H9 (cell line): Measurements from ENCODE around the gene NDUFB10. TPM values are rescaled to one million over a fixed set of nuclear protein-coding genes. Genes with fewer than 3 reads are reported as not detected.

ENCODE experiments used
- DNase-seq: peaks from one replicate; pipeline ENCODE4 v3.0.0-alpha.2; 2017
- H2AFZ ChIP-seq: one replicate; pipeline ENCODE4 v1.6.1; 2013; ENCODE audit warnings: mild to moderate bottlenecking, low read length, control low read depth, moderate library complexity
- H2AK5ac ChIP-seq: 2 replicates; pipeline ENCODE4 v1.6.1; 2013; ENCODE audit warnings: low read length, control low read depth, mixed read lengths; ENCODE audit not compliant: insufficient read length
- H2BK120ac ChIP-seq: one replicate; pipeline ENCODE4 v1.6.1; 2013; ENCODE audit warnings: low read depth, mild to moderate bottlenecking, low read length, control low read depth, inconsistent platforms; ENCODE audit not compliant: poor library complexity, severe bottlenecking
- H2BK12ac ChIP-seq: 2 replicates; pipeline ENCODE4 v1.6.1; 2013; ENCODE audit warnings: low read length, control low read depth, mixed read lengths, low read depth; ENCODE audit not compliant: insufficient read length
- H2BK15ac ChIP-seq: 2 replicates; pipeline ENCODE4 v1.6.1; 2013; ENCODE audit warnings: low read depth, low read length, control low read depth
- H2BK20ac ChIP-seq: one replicate; pipeline ENCODE4 v1.6.1; 2013; ENCODE audit warnings: low read depth, mild to moderate bottlenecking, low read length, control low read depth, inconsistent platforms; ENCODE audit not compliant: poor library complexity, severe bottlenecking
- H2BK5ac ChIP-seq: 2 replicates; pipeline ENCODE4 v1.6.1; 2013; ENCODE audit warnings: low read length, control low read depth, mixed read lengths; ENCODE audit not compliant: insufficient read length
- H3K14ac ChIP-seq: 2 replicates; pipeline ENCODE4 v1.6.1; 2013; ENCODE audit warnings: low read length, control low read depth; ENCODE audit not compliant: insufficient read depth
- H3K18ac ChIP-seq: 2 replicates; pipeline ENCODE4 v1.6.1; 2013; ENCODE audit warnings: low read depth, mild to moderate bottlenecking, mixed read lengths, low read length, control low read depth; ENCODE audit not compliant: insufficient read length
- H3K23ac ChIP-seq: 2 replicates; pipeline ENCODE4 v1.6.1; 2013; ENCODE audit warnings: low read length, control low read depth, mixed read lengths, low read depth; ENCODE audit not compliant: insufficient read length
- H3K23me2 ChIP-seq: 2 replicates; pipeline ENCODE4 v1.6.1; 2013; ENCODE audit warnings: low read depth, mild to moderate bottlenecking, mixed read lengths, low read length, control low read depth; ENCODE audit not compliant: insufficient read length, poor library complexity, severe bottlenecking
- H3K27ac ChIP-seq: 2 replicates; pipeline ENCODE4 v1.5.1; 2013; ENCODE audit warnings: low read length, control low read depth, mixed read lengths, low read depth; ENCODE audit not compliant: insufficient read length
- H3K27me3 ChIP-seq: 2 replicates; pipeline ENCODE4 v1.6.1; 2013; ENCODE audit warnings: low read length, control low read depth, inconsistent platforms; ENCODE audit not compliant: insufficient read depth
- H3K4ac ChIP-seq: 2 replicates; pipeline ENCODE4 v1.6.1; 2013; ENCODE audit warnings: low read depth, mild to moderate bottlenecking, control low read depth, inconsistent platforms, low read length, moderate library complexity
- H3K4me1 ChIP-seq: 2 replicates; pipeline ENCODE4 v1.6.1; 2013; ENCODE audit warnings: low read length, control low read depth, inconsistent platforms; ENCODE audit not compliant: insufficient read depth
- H3K4me2 ChIP-seq: 2 replicates; pipeline ENCODE4 v1.6.1; 2013; ENCODE audit warnings: low read length, control low read depth, mixed read lengths; ENCODE audit not compliant: insufficient read length, insufficient read depth
- H3K56ac ChIP-seq: 2 replicates; pipeline ENCODE4 v1.6.1; 2013; ENCODE audit warnings: low read depth, mild to moderate bottlenecking, mixed read lengths, low read length, control low read depth; ENCODE audit not compliant: insufficient read length
- H3K79me1 ChIP-seq: 2 replicates; pipeline ENCODE4 v1.6.1; 2013; ENCODE audit warnings: low read depth, mild to moderate bottlenecking, moderate library complexity, low read length, control low read depth, inconsistent platforms; ENCODE audit not compliant: insufficient read depth, poor library complexity, severe bottlenecking
- H3K79me2 ChIP-seq: 2 replicates; pipeline ENCODE4 v1.6.1; 2013; ENCODE audit warnings: low read length, control low read depth, inconsistent platforms; ENCODE audit not compliant: insufficient read depth
- H3K9ac ChIP-seq: 2 replicates; pipeline ENCODE4 v1.6.1; 2013; ENCODE audit warnings: low read length, control low read depth, mixed read lengths; ENCODE audit not compliant: insufficient read length; ENCODE audit errors: extremely low read depth
- H3K9me3 ChIP-seq: one replicate; pipeline ENCODE4 v1.6.1; 2013; ENCODE audit warnings: low read depth, low read length, inconsistent platforms; ENCODE audit not compliant: control insufficient read depth
- H3T11ph ChIP-seq: one replicate; pipeline ENCODE4 v1.6.1; 2013; ENCODE audit warnings: mild to moderate bottlenecking, low read length, control low read depth, inconsistent platforms
- H4K20me1 ChIP-seq: one replicate; pipeline ENCODE4 v1.6.1; 2013; ENCODE audit not compliant: control insufficient read depth, insufficient read length, insufficient read depth
- H4K5ac ChIP-seq: 2 replicates; pipeline ENCODE4 v1.6.1; 2013; ENCODE audit warnings: low read depth, mild to moderate bottlenecking, mixed read lengths, low read length, control low read depth; ENCODE audit not compliant: insufficient read length
- H4K8ac ChIP-seq: replicated peaks from 2 replicates; pipeline ENCODE4 v1.6.1; 2013; ENCODE audit warnings: low read length, control low read depth, mixed read lengths, low read depth; ENCODE audit not compliant: insufficient read length
- H4K91ac ChIP-seq: 2 replicates; pipeline ENCODE4 v1.6.1; 2013; ENCODE audit warnings: low read depth, mild to moderate bottlenecking, moderate library complexity, mixed read lengths, low read length, control low read depth; ENCODE audit not compliant: insufficient read length
- H3K27ac Mint-ChIP-seq, 3 experiments: 2 replicates in 2 of 3; 3 replicates in 1 of 3; pipeline ENCODE4 v1.8.0; 2020 to 2021; ENCODE audit warnings: mixed read lengths in 3 of 3, mild to moderate bottlenecking in 1 of 3, moderate library complexity in 1 of 3
- H3K27me3 Mint-ChIP-seq: 2 replicates; pipeline ENCODE4 v1.8.0; 2021; ENCODE audit warnings: low read depth, mild to moderate bottlenecking, moderate library complexity, mixed read lengths
- H3K36me3 Mint-ChIP-seq, 3 experiments: 2 replicates in 2 of 3; 3 replicates in 1 of 3; pipeline ENCODE4 v1.8.0; 2020 to 2021; ENCODE audit warnings: low read depth in 3 of 3, mixed read lengths in 3 of 3; ENCODE audit not compliant: insufficient read depth in 1 of 3
- H3K4me1 Mint-ChIP-seq, 2 experiments: 2 replicates each; pipeline ENCODE4 v1.8.0; 2020; ENCODE audit warnings: mixed read lengths in 2 of 2
- H3K4me3 Mint-ChIP-seq, 2 experiments: 2 replicates in 1 of 2; 3 replicates in 1 of 2; pipeline ENCODE4 v1.8.0; 2020 to 2021; ENCODE audit warnings: mild to moderate bottlenecking in 2 of 2, mixed read lengths in 2 of 2, moderate library complexity in 1 of 2
- H3K9me3 Mint-ChIP-seq, 2 experiments: 2 replicates in 1 of 2; 3 replicates in 1 of 2; pipeline ENCODE4 v1.8.0; 2020; ENCODE audit warnings: mild to moderate bottlenecking in 2 of 2, mixed read lengths in 2 of 2, moderate library complexity in 1 of 2
- WGBS: extraction: QIAGEN DNeasy Blood & Tissue Kit; methylation state at CpG from one replicate; pipeline ENCODE4 v1.1.7; 2013; ENCODE audit warnings: missing lambda C conversion rate, low lambda C conversion rate, mixed read lengths; ENCODE audit not compliant: insufficient read length; ENCODE audit errors: extremely low coverage; 5-methylcytosine and 5-hydroxymethylcytosine counted together
- total RNA-seq: library from RNA; stranded (reverse); gene quantifications from 2 replicates; pipeline ENCODE4 v1.2.1, GENCODE V29; 2021
- TF ChIP-seq, protein P1 (sequence below): fragments of 200-600 bp; sonication (generic); conservative IDR thresholded peaks from 3 replicates; pipeline ENCODE4 v1.8.0; 2021; ENCODE audit warnings: antibody characterized with exemption, mild to moderate bottlenecking

NDUFB10 gene
- total RNA-seq, 1 experiment from 2014 or later, result 191 TPM

- Histone ChIP-seq H3K14ac (no peak within 1 kb of the TSS; the same call in 1 of the 2 replicates), H4K5ac (no peak within 1 kb of the TSS), H3K23ac (no peak within 1 kb of the TSS), H3K27me3 (peaks cover 22% of the 10 kb centered on the region), H2AFZ (no peak within 1 kb of the TSS), H3K4me2 (peak within 1 kb of the TSS; percentile 40), H2BK20ac (no peak within 1 kb of the TSS), H3T11ph (no peak within 1 kb of the TSS), H2BK15ac (no peak within 1 kb of the TSS), H2BK120ac (no peak within 1 kb of the TSS), H4K91ac (no peak within 1 kb of the TSS), H3K56ac (no peak within 1 kb of the TSS), H3K18ac (no peak within 1 kb of the TSS), H2BK12ac (no peak within 1 kb of the TSS), H4K20me1 (peaks cover 2% of the 10 kb centered on the region), H3K4ac (no peak within 1 kb of the TSS), H2BK5ac (no peak within 1 kb of the TSS), H3K9ac (no peak within 1 kb of the TSS), H3K27ac (no peak within 1 kb of the TSS), H3K4me1 (no peaks in the 10 kb centered on the region), H4K8ac (no peak within 1 kb of the TSS), H3K23me2 (peaks cover 24% of the 10 kb centered on the region), H3K9me3 (no peaks in the 10 kb centered on the region), H3K79me1 (no peaks in the 10 kb centered on the region), H3K79me2 (no peaks in the 10 kb centered on the region; the same call in 1 of the 2 replicates), H2AK5ac (no peak within 1 kb of the TSS)
- WGBS, result no CpG with 5 or more reads among the region's 6 CpGs
- TF ChIP-seq, protein P1, sequence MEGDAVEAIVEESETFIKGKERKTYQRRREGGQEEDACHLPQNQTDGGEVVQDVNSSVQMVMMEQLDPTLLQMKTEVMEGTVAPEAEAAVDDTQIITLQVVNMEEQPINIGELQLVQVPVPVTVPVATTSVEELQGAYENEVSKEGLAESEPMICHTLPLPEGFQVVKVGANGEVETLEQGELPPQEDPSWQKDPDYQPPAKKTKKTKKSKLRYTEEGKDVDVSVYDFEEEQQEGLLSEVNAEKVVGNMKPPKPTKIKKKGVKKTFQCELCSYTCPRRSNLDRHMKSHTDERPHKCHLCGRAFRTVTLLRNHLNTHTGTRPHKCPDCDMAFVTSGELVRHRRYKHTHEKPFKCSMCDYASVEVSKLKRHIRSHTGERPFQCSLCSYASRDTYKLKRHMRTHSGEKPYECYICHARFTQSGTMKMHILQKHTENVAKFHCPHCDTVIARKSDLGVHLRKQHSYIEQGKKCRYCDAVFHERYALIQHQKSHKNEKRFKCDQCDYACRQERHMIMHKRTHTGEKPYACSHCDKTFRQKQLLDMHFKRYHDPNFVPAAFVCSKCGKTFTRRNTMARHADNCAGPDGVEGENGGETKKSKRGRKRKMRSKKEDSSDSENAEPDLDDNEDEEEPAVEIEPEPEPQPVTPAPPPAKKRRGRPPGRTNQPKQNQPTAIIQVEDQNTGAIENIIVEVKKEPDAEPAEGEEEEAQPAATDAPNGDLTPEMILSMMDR, result no peak
- Mint-ChIP-seq H3K4me3 (peak within 1 kb of the TSS in 1 of 2 experiments; percentile 64; a peak in 4 of 5 replicates), H3K4me1 (peaks cover 19 to 26% of the 10 kb centered on the region in 2 experiments), H3K36me3 (peaks cover 0 to 19% (median 18%) of the 10 kb centered on the region in 3 experiments; a peak in 6 of 7 replicates), H3K27ac (no peak within 1 kb of the TSS; a peak in 1 of 7 replicates), H3K9me3 (no peaks in the 10 kb centered on the region), H3K27me3 (peaks cover 40% of the 10 kb centered on the region)
- no peak for DNase-seq
Observed at GRCh38 chr16:1981398-1981836, 22.1 kb downstream of the NDUFB10 start, which contains the start of gene NOXO1. Gene NOXO1 (minus strand): TSS chr16:1981469. CDS start chr16:1981179, 290 bp downstream.
